ENCODE measurements around the gene RNU1-2.
"Not testable (repeated sequence)": the region's sequence is repeated elsewhere in the genome, so short reads cannot be mapped to it uniquely, and the experiment has no call there.

The RNU1-2 gene

GRCh38 chr1:16895598-16896315 lies at the start of gene RNU1-2:
Gene RNU1-2 (plus strand): TSS chr1:16895980.
- peak; percentile 82 for DNase-seq

- DNase-seq: not testable (repeated sequence)
Observed at GRCh38 chr1:16856201-16856600, 39.6 kb upstream of the RNU1-2 start.

- DNase-seq: not testable (repeated sequence)
Observed at GRCh38 chr1:16859167-16860041, 36.4 kb upstream of the RNU1-2 start.

- not testable (repeated sequence) for DNase-seq
Observed at GRCh38 chr1:16860048-16860447, 35.7 kb upstream of the RNU1-2 start.

- peak; percentile 52 for DNase-seq
Observed at GRCh38 chr1:16861832-16862245, 33.9 kb upstream of the RNU1-2 start.

- not testable (repeated sequence) for DNase-seq
Observed at GRCh38 chr1:16862415-16862814, 33.4 kb upstream of the RNU1-2 start.

- DNase-seq: not testable (repeated sequence)
Observed at GRCh38 chr1:16863024-16863423, 32.8 kb upstream of the RNU1-2 start.

- DNase-seq: not testable (repeated sequence)
Observed at GRCh38 chr1:16866926-16867707, 28.7 kb upstream of the RNU1-2 start.

GRCh38 chr1:16868787-16869186 lies 27.0 kb upstream of the RNU1-2 start:
- not testable (repeated sequence) for DNase-seq

- DNase-seq: not testable (repeated sequence)
Observed at GRCh38 chr1:16869996-16870395, 25.8 kb upstream of the RNU1-2 start.

GRCh38 chr1:16871171-16871570 lies 24.6 kb upstream of the RNU1-2 start:
- DNase-seq: not testable (repeated sequence)

GRCh38 chr1:16872152-16873075 lies 23.4 kb upstream of the RNU1-2 start:
- not testable (repeated sequence) for DNase-seq

- DNase-seq: not testable (repeated sequence)
Observed at GRCh38 chr1:16873076-16873879, 22.5 kb upstream of the RNU1-2 start.

- not testable (repeated sequence) for DNase-seq
Observed at GRCh38 chr1:16874968-16875765, 20.6 kb upstream of the RNU1-2 start.

GRCh38 chr1:16881742-16882141 lies 14.0 kb upstream of the RNU1-2 start:
- not testable (repeated sequence) for DNase-seq

- DNase-seq: no peak
Observed at GRCh38 chr1:16882986-16883385, 12.8 kb upstream of the RNU1-2 start.

- DNase-seq: not testable (repeated sequence)
Observed at GRCh38 chr1:16884487-16884886, 11.3 kb upstream of the RNU1-2 start.

GRCh38 chr1:16886860-16887605 lies 8.7 kb upstream of the RNU1-2 start:
- no peak for DNase-seq
